ENCODE measurements around the gene THAP10.
A peak's percentile ranks its signal among the peaks of the same experiment; 100 is the strongest.
"Not testable (repeated sequence)": the region's sequence is repeated elsewhere in the genome, so short reads cannot be mapped to it uniquely, and the experiment has no call there.

THAP10 gene

DNA sequence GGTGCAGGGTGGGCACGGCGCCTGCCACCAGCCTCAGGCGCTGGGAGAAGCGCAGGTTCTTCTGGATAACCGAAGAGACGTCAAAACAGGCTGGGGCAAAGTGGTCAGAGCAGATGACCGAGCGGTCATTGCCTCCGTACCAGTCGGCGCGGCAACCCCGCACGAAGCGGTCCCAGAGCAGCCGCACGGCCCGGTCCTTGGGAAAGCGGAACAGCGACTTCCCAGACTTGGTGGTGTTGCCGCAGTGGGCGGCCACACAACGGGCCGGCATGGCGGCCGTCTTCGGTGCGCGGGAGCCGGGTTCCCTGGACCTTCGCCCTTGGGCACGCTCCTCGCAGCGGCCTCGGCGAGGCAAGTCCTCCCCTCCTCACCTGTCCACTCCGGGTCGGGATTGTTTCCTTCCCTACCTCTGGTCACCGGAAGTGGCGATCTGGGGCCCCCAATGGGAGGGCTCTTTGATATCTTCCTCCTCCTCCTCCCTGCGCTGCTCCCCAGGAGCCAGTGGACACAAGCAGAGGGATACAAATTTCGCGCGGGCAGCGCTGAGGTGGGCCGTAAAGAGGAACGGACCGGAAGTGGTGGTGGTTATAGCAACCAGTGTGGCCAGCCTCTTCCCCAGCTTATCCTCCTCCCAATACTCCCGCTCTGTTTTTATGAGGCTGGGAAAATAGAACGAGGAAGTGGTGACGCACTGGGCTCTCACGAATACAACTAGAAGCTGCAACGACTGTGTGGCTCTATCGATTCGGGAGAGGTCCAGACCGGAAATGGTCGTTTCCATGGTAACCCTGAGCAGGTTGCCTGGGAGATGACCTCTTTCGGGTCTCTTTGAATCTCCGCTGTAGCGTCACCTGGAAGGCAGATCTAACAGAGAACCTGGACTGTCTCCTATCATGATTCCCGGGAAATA, at the start of gene THAP10, which contains the start of gene LRRC49:
Gene THAP10, minus strand, starts transcription at position 432 of the 910 bp plus-strand sequence. Its CDS starts 161 bp downstream, at position 271.
Gene LRRC49, plus strand, starts transcription at position 825 of the 910 bp plus-strand sequence. Its CDS starts 69 bp downstream, at position 894.
- DNase-seq (ENCODE audit: low read depth in 2 of 2): peak; percentile 17 to 32

DNA sequence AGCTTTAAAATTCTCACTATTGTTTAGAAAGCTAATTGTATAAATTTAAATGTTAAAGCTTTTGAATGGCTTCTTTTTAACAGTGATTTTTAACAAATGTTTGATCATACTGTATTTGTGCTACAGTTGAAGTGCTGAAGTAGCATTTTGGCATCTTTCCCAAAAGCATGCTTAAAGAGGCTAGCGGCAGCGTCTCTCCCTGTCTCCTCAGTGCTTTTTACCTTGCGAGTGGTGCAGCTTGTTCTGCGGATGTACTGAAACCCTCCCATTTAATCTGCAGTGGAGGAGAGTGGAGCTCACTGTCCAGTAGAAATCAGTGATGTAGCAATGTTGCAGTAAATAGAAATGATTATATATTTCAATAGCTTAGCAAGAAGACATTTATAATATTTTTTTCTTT, 44.1 kb upstream of the THAP10 start:
- no peak for DNase-seq (ENCODE audit: low read depth in 2 of 2)

DNA sequence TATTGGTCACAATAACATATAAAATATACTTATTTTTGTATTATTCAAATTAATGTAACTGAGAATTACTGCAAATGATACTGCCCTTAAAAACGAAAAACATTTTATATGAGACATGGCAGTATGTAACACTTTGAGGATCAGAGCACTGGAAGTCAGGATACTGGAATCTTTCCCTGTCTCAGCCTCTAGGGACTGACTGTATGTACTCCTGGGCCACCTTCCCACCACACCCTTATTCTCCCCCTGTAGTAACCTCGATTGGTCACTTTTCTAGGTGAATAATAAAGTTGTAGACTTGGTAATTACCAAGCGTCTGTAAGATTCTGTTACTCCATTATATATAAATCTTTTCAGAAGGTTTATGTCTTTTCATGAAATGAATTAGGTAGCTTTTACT, 43.4 kb upstream of the THAP10 start:
- DNase-seq (ENCODE audit: low read depth in 2 of 2): no peak

DNA sequence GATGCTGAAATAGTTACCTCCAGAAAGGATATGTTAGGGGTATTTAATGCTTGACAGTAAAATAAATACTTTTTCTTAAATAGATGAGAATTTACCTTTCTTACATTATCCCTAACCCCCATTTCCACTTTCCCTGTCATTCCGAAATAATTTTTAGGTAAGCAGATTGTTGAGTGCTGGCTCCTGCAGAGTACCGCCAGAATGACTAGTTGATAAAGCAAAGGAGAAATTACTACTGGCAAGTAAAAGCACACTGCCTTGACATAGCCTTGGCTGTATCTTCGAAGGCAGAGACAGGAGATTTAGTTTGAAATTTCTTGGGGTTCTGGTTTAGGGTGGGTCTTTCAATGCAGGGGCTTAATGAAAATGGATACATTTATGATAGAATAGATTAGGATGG, 41.2 kb upstream of the THAP10 start:
- no peak for DNase-seq (ENCODE audit: low read depth in 2 of 2)

DNA sequence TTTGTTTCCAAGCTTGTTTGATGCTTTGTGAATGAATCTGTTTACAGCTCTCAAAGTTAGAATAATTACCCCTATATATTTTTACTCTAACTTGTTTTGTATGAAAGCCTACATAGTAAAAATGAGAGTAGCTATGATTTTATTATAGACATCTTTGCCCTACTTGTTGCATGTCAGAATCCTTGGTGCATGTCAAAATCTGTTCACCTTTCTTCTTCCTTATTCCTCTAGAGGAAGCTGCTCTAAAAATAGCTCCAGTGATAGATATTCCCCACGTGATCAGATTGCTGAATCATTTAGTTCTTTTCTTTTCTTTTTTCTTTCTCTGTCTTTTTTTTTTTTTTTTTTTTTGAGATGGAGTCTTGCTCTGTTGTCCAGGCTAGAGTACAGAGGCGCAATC, 40.2 kb upstream of the THAP10 start:
- no peak for DNase-seq (ENCODE audit: low read depth in 2 of 2)

DNA sequence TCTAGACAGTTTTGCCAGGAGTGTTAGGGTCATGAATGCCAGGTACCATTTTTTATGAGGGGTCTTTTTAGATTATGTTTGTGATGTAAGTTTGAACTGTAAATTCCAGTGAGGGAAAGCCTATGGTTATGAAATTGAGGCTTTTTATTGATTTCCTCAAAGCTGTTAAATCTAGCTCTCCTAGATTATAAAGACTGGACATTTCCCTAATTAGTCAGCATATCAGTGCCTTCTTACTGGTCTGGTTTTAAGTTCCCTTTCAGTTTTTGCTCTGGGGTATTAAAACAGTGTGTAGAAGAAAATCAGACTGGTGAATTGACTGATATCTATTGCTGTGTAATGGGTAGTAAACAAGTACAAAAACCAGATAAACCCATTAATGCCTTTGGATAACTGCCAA, 39.6 kb upstream of the THAP10 start:
- no peak for DNase-seq (ENCODE audit: low read depth in 2 of 2)

DNA sequence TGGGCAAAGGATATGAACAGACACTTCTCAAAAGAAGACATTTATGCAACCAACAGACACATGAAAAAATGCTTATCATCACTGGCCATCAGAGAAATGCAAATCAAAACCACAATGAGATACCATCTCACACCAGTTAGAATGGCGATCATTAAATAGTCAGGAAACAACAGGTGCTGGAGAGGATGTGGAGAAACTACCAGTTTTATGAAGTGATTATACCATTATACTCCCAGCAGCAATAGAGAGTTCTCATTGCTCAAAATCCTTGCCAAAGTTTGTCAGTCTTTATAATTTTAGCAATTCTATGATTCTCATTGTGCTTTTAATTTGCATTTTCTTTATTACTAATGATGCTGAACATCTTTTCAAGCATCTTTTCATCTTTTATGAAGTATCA, 34.7 kb upstream of the THAP10 start:
- not testable (repeated sequence) for DNase-seq (ENCODE audit: low read depth in 2 of 2)

DNA sequence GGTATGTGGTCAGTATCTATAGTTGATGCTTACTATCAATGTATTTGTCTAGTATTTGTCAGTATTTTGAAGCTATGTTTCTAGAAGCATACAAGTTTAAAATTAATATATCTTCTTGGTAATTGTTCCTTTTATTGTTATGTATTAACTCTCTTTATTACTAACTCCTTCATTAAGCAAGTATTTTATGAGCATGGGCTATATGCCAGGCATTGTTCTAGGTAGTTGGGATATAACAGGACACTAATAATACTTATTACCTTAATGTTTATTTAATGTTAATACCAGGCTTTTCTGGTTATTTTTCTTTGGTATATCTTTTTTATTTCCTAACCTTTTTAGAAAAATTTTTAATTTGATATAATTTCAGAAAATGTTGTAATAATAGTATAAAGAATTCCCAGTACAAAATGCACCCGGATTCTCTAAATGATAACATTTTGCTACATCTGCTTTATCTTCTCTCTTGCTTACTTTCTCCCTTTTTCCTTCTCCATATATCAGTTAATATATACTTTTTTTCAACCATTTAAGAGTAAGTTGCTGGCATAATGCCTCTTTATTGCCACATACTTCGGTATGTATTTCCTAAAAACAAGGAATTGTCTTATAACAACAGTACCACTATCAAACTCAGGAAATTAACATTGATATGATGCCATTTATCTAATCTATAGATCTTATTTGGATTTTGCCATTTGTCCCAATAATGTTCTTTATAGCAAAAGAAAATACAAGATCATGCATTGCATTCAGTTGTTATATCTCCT, 31.3 kb upstream of the THAP10 start:
- no peak for DNase-seq (ENCODE audit: low read depth in 2 of 2)

DNA sequence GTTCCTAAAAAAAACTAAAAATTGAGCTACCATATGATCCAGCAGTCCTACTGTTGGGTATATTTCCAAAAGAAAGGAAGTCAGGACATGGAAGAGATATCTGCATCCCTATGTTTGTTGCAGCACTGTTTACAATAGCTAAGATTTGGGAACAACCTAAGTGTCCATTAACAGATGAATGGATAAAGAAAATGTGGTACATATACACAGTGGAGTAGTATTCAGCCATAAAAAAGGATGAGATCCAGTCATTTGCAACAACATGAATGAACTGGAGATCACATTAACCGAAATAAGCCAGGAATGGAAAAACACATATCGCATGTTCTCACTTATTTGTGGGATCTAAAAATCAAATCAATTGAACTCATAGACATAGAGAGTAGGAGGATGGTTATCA, 29.9 kb upstream of the THAP10 start:
- no peak for DNase-seq (ENCODE audit: low read depth in 2 of 2)

DNA sequence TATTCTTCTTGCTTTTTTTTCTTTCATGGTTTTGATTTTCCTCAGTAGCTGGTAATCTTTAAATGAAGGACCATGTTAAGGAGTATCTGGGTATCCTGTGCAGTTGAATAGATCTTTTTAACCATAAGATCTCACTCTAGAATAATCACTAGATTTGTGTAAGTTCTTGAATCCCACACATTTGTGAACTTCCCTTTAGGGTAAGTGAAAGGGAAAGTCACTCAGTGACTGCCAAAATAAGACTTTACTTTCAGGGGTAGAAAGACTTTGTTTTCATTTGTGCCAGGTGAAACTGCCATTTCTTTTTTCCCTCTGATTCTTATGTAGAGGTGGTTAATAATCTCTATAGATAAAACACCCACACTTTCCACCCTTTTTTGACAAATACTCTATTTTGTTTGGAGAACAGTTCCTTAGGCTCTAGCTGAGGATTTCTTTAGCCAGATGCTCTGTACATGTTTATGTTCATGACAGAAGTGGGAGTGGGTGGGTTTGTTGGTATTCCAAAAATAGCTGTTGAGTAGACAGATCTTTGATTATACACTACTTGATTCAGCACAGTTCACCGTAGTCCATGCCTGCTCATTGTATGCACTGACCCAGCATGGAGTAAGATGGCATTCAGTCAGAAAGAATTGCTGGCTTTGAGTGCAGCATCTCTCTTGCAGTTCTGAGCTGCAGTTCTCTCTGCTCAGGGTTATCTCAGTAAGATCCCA, 28.9 kb upstream of the THAP10 start:
- no peak for DNase-seq (ENCODE audit: low read depth in 2 of 2)

DNA sequence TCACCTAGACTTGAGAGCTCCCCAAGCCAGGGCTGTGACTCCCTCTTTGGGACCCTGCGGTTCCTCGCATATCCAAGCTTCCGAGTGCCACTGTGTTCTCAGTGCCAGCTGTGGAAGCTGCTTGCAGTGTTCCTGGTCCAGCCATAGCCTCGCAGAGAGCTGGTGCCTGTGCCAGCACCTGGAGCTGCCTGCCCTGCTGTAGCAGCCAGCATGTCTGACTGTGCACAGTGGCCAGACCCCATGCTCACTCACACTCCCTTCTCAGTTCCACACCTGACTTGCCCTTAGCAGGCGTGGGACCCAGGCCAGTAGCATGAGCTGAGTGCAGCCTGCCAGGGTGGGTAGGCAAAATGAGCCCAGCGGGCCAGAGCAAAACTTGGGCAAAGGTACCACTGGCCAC, 25.7 kb upstream of the THAP10 start:
- no peak for DNase-seq (ENCODE audit: low read depth in 2 of 2)

DNA sequence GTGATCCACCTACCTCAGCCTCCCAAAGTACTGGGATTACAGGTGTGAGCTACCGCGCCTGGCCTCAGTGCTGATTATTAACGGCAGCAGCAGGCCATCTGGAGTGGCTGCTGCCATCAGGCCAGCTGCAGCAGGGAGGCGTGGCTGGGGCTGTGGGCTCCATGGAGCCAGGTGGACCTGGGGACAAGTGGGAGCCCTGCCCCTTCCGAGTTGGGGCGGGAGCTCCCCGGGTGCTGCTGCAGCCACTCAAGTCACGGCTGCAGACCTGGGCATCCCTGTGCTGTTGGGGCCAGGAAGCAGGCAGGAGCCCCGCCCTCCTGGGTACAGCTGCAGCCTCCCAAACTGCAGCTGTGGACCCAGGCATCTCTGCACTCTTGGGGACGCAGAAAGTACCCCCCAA, 24.3 kb upstream of the THAP10 start:
- no peak for DNase-seq (ENCODE audit: low read depth in 2 of 2)

DNA sequence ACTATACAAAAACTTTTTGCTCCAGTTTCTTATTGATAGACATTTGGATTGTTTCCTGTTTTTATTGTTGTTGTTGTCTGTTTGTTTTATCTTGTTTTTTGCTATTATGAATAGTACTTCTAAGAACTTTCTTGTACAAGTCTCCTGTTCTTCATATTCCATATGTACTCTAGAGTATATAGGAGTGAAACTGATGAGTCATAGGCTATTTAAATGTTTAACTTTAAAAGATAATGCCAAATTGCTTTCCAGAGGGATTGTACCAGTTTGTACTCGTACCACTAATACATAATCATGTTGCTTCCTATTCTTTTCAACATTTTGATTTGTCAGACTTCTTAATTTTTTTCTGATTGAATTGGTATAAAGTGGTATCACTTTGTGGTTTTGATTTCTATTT, 20.0 kb upstream of the THAP10 start:
- no peak for DNase-seq (ENCODE audit: low read depth in 2 of 2)

DNA sequence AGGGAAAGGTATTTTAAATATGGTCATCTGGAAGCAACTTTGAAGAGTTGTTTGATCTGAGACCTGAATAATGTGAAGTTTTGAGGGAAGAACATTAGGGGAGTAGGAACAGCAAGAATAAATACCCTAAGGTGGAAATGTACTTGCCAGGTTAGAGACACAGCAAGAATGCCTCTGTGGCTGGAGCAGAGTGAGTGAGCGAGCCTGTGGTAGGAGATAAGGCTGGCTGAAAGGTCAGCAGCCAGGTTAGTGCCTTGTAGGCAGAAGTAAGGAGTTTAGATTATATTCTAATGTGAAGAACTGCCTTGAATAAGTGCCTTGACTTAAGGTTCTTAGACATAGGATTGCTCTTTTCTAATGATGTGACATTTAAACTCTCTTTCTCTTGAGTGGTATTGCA, 18.7 kb upstream of the THAP10 start:
- DNase-seq (ENCODE audit: low read depth in 2 of 2): no peak

DNA sequence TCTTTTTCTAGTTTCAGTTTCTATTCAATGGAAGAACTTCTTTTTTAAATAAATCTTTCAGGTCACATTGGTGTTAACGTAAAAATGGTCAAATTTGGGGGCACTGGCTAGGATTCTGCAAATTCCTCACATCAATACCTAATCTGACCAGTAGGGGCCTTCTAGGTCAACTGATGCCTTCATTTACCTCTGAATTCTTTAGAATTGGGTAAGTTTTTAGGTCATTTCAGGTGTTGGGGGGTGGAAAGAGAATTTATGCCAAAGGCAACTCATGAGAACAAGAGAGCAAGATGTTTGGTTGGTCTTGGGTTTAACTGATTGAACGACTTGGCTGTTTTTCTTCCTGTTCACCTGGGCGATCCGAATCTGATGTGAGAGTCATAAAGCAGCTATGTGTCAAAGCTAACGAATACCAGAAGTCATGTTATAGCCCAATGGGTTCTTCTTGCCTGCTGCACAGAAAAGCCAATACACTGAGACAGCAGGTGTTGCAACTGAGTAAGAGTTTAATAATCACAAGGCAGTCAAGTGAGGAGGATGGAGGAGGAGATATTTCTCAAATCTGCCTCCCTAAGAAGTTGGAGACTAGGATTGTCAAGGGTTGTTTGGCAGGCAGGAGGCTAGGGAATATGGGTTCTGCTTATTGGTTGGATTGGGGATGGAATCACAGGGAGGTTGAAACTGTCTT, 15.7 kb upstream of the THAP10 start:
- DNase-seq (ENCODE audit: low read depth in 2 of 2): no peak

DNA sequence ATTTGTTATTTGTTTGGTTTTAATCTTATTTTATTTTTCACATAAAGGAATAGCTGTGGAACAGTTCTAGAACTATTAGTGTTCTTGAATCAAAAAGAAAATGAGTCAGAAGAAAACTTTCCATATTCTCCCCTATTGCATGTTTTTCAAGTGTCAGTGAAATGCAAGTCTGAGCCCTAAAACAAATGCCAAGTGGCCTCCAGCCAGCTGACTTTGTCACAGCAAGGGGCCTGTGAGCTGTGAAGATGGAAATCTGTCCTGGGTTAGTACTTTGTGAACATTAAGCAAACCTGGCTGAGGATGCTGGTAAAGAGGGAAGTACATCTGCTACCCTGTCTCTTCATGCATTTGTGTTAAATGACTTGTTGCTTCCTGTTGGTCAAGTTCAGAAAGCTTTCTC, 14.6 kb upstream of the THAP10 start:
- no peak for DNase-seq (ENCODE audit: low read depth in 2 of 2)

DNA sequence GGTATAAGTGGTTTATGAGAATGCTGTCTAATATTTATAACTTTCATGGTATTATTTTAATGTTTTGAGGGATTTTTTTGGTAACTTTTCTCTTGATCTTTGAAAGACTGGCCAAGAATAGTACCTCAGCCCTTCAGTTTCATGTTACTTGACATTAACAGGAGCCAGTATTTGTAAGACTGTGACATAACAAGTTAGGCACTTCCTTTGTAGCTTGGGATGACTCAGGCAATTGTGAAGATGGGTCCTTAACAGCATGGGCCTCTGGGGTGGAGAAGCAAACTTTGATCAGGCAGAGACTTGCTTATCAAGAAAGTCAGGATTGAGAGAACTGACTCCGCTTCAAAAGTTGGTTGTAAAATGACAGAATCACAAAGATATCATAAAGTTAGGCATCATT, 9.9 kb upstream of the THAP10 start:
- DNase-seq (ENCODE audit: low read depth in 2 of 2): no peak

DNA sequence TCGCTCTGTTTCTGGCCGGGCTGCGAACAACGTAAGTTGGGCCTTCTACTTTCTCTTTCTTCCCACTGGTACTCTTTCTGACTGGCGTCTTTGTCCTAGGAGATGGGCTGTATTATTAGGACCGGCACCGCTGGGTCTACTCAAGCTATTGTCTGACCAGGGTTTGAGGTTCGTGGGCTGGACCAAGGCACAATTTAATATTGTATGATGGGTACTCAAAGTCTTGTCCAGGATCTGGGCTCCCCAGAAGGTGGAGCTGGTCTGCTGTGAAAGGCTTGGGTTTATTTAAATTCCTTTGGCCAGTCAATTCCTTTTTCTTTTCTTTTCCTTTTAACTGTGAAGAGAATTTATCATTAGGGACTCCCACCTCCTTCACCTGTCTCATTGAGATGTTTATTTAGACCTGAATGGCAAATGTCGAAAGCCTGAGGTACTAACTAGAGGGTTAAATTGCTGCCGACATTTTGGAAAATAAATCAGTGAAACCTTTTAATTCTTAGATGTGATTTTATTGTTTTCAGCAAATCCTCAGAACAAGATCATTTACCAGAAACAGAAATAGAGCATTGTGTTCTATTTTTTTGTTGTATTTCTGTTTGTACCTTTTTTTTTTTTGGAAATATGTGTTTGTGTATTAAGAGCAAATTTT, 803 bp upstream of the THAP10 start:
- DNase-seq (ENCODE audit: low read depth in 2 of 2): no peak

DNA sequence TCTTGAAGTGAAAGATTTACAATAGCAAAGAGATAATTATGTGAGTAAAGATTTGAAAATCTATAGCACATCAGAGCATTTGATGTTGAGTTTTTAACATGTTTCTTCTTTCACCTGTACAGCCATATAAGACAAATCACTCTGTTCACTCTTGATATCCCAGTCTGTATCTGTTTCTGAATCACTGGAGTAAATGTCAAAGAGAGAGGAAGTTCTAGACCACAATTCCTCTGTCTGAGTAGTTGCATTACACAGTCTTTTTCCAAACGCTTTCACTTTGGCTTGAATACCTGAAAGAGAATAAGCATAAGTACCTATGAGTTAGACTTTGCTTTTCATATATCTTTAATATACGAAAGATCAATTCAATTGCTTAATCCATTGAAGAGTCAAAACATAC, 9.9 kb downstream of the THAP10 start:
- DNase-seq (ENCODE audit: low read depth in 2 of 2): no peak

DNA sequence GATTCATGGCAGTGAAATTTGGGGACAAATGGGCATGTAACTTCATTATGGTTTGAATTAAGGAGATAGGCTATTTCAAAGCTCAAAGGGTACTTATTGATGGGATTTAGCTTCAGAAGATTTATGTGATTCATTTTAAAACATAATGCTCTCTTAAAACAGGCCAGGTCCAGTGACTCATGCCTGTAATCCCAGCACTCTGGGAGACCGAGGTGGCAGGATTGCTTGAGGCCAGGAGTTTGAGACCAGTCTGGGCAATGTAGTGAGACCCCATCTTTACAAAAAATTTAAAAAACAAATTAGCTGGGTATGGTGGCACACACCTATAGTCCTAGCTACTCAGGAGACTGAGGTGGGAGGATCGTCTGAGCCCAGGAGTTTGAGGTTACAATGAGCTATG, 11.5 kb downstream of the THAP10 start:
- DNase-seq (ENCODE audit: low read depth in 2 of 2): no peak

DNA sequence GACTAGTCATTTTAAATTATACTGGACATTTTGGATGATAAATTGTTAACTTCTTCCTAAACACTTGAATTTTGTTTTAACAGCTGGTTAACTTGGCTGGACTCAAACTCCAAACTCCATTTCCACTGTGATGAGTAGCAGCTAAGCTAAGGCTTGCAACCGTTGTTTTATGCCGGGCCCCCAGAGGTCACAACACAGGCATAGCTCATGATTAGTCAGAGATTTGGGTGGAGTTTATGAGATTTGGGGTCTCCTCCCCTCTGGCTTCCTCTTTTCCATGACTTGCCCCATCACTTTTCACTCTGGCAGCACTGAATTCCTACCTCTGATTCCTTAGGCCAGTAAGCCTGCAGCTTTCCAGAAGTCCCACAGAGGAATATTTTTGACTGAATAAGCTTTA, 12.8 kb downstream of the THAP10 start:
- no peak for DNase-seq (ENCODE audit: low read depth in 2 of 2)

All from stimulated activated CD8-positive, alpha-beta memory T cell treated with anti-CD3 and anti-CD28 coated beads, Interleukin-15, amount 100 ng/mL, for 48 hours (primary cell).